HL-60 (cell line): ENCODE measurements around the gene BTBD9.

Experiments
- DNase-seq, 2 experiments: peaks; one replicate each; pipeline ENCODE4 v3.0.0-alpha.2; 2010 to 2020; ENCODE audit warnings: low read depth in 1 of 2, low spot score in 1 of 2
- H3K27ac ChIP-seq: fragments of 250-450 bp; sonication (Bioruptor Pico); replicated peaks from 2 replicates; pipeline ENCODE4 v1.5.1; 2020; ENCODE audit warnings: mild to moderate bottlenecking, moderate library complexity
- H3K27me3 ChIP-seq: fragments of 250-450 bp; sonication (Bioruptor Pico); 2 replicates; pipeline ENCODE4 v1.5.1; 2021; ENCODE audit warnings: mild to moderate bottlenecking, moderate library complexity; ENCODE audit not compliant: insufficient read depth, poor library complexity, severe bottlenecking
- H3K4me3 ChIP-seq: replicated peaks from 2 replicates; pipeline ENCODE4 v1.5.1; 2011; ENCODE audit warnings: mild to moderate bottlenecking, control low read depth, low read length; ENCODE audit not compliant: insufficient read depth
- CTCF ChIP-seq: IDR thresholded peaks from one replicate; pipeline ENCODE4 v1.5.1; 2011; ENCODE audit warnings: low read length, control low read depth, inconsistent platforms; ENCODE audit not compliant: insufficient read depth
- GABPA ChIP-seq: IDR thresholded peaks from 2 replicates; pipeline ENCODE4 v1.6.1; 2012; ENCODE audit warnings: low read depth
- POLR2AphosphoS5 ChIP-seq: IDR thresholded peaks from 2 replicates; pipeline ENCODE4 v1.6.1; 2012; ENCODE audit warnings: low read depth
- REST ChIP-seq: IDR thresholded peaks from 2 replicates; pipeline ENCODE4 v1.6.1; 2012; ENCODE audit warnings: low read depth; ENCODE audit not compliant: insufficient replicate concordance
- SPI1 ChIP-seq: IDR thresholded peaks from 2 replicates; pipeline ENCODE4 v1.6.1; 2012; ENCODE audit warnings: low read depth, mild to moderate bottlenecking, borderline replicate concordance

The BTBD9 gene

GRCh38 chr6:38185244-38185643 is 454.5 kb downstream of the BTBD9 start:
- TF ChIP-seq SPI1 = no peak
- TF ChIP-seq REST = no peak
- no peak for TF ChIP-seq POLR2AphosphoS5
- no peak for TF ChIP-seq CTCF
- no peak for TF ChIP-seq GABPA
- Histone ChIP-seq H3K27ac (no peak overlapping the region), H3K4me3 (no peak overlapping the region), H3K27me3 (no peaks in the 10 kb centered on the region)
- DNase-seq = no peak

- no peaks in the 10 kb centered on the region for H3K27me3 ChIP-seq
- H3K27ac ChIP-seq = no peak overlapping the region
- no peak overlapping the region for H3K4me3 ChIP-seq
- no peak for TF ChIP-seq CTCF
- TF ChIP-seq REST = no peak
- no peak for TF ChIP-seq GABPA
- TF ChIP-seq POLR2AphosphoS5 = no peak
- TF ChIP-seq SPI1 = no peak
- no peak for DNase-seq
Observed at GRCh38 chr6:38184585-38185080, 455.1 kb downstream of the BTBD9 start.

GRCh38 chr6:38183856-38184584 is 455.7 kb downstream of the BTBD9 start:
- no peak for DNase-seq
- TF ChIP-seq POLR2AphosphoS5 (no peak), SPI1 (no peak), GABPA (no peak), CTCF (no peak), REST (no peak)

More at GRCh38 chr6:38183856-38184584, 455.7 kb downstream of the BTBD9 start:
- Histone ChIP-seq H3K4me3 (no peak overlapping the region), H3K27me3 (no peaks in the 10 kb centered on the region), H3K27ac (no peak overlapping the region)
